Body of pancreas (tissue), 4 donors: ENCODE results near the gene DISP3. TPM values are rescaled to one million over a fixed set of nuclear protein-coding genes. Genes with fewer than 3 reads are reported as not detected.

Experiments
- ATAC-seq: fragments of 150-250 bp; one replicate; pipeline ENCODE4 v1.9.1; 2016
- DNase-seq, 4 donors: peaks; one replicate each; pipeline ENCODE4 v3.0.0-alpha.2; 2019
- H3K27ac ChIP-seq, 4 donors: fragments of 200-600 bp; sonication (generic); 1 replicate in 3 of 4; 2 replicates in 1 of 4; pipeline versions ENCODE4 v1.5.1 to v1.6.1; 2016 to 2019; ENCODE audit warnings: mild to moderate bottlenecking in 1 of 4, mixed read lengths in 1 of 4, moderate library complexity in 1 of 4
- H3K27me3 ChIP-seq, 2 donors: fragments of 200-600 bp; sonication (generic); one replicate each; pipeline ENCODE4 v1.6.0; 2016; ENCODE audit warnings: mild to moderate bottlenecking in 1 of 2
- H3K36me3 ChIP-seq, 2 donors: fragments of 200-600 bp; sonication (generic); replicated peaks in 1 of 2; 2 replicates each; pipeline ENCODE4 v1.5.1; 2016; ENCODE audit warnings: low read depth in 2 of 2; ENCODE audit not compliant: insufficient read depth in 1 of 2
- H3K4me1 ChIP-seq: fragments of 200-600 bp; sonication (generic); one replicate; pipeline ENCODE4 v1.6.0; 2016
- H3K4me3 ChIP-seq, 2 donors: fragments of 200-600 bp; sonication (generic); 1 replicate in 1 of 2; 2 replicates in 1 of 2; pipeline ENCODE4 v1.5.1; 2016 to 2019
- H3K9me3 ChIP-seq, 3 donors: fragments of 200-600 bp; sonication (generic); 1 replicate in 2 of 3; 2 replicates in 1 of 3; pipeline ENCODE4 v1.5.1; 2016
- POLR2A ChIP-seq, 3 donors: fragments of 450-650 bp; IDR thresholded peaks; one replicate each; pipeline ENCODE4 v1.6.1; 2016; ENCODE audit warnings: antibody characterized with exemption in 3 of 3, mild to moderate bottlenecking in 2 of 3
- WGBS, 2 donors: methylation state at CpG; one replicate each; pipeline ENCODE4 v1.1.5; 2017; 5-methylcytosine and 5-hydroxymethylcytosine counted together
- intact Hi-C: fragments of 100-400 bp; cut with DNase I; formaldehyde crosslinking; loops from one replicate; pipeline ENCODE4 v1.15.1; 2023
- total RNA-seq, 2 donors: library from RNA; depleted of rRNA; stranded (reverse); fragments of >200 nt; gene quantifications; one replicate each; pipeline ENCODE4 v1.1.0, GENCODE V29; 2016
- TF ChIP-seq, protein P1 (sequence below), 7 experiments: fragments of 450-650 bp in 4 of 7; fragments of 200-600 bp in 3 of 7; sonication (generic) in 3 of 7; IDR thresholded peaks; one replicate each; pipeline ENCODE4 v1.5.1; 2016 to 2019; ENCODE audit warnings: antibody characterized with exemption in 7 of 7

DISP3 gene
- total RNA-seq, 2 donors from 2014 or later, result 0.33 TPM; not detected in 1

GRCh38 chr1:11448373-11449099 lies 30.4 kb upstream of the DISP3 start:
- Histone ChIP-seq H3K27me3 (no peaks in the 10 kb centered on the region), H3K36me3 (no peaks in the 10 kb centered on the region), H3K9me3 (no peaks in the 10 kb centered on the region), H3K27ac (no peak overlapping the region), H3K4me3 (no peak overlapping the region), H3K4me1 (no peaks in the 10 kb centered on the region)
- TF ChIP-seq, protein P1, sequence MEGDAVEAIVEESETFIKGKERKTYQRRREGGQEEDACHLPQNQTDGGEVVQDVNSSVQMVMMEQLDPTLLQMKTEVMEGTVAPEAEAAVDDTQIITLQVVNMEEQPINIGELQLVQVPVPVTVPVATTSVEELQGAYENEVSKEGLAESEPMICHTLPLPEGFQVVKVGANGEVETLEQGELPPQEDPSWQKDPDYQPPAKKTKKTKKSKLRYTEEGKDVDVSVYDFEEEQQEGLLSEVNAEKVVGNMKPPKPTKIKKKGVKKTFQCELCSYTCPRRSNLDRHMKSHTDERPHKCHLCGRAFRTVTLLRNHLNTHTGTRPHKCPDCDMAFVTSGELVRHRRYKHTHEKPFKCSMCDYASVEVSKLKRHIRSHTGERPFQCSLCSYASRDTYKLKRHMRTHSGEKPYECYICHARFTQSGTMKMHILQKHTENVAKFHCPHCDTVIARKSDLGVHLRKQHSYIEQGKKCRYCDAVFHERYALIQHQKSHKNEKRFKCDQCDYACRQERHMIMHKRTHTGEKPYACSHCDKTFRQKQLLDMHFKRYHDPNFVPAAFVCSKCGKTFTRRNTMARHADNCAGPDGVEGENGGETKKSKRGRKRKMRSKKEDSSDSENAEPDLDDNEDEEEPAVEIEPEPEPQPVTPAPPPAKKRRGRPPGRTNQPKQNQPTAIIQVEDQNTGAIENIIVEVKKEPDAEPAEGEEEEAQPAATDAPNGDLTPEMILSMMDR (IDR thresholded peaks at IDR 0.05), result no peak
- no peak for TF ChIP-seq POLR2A (IDR thresholded peaks at IDR 0.05)
- 48 to 49% methylated on average over 19 to 20 of the region's 20 CpGs for WGBS, 2 donors
- no peak for DNase-seq
- ATAC-seq, result no peak
- intact Hi-C loops, result no loop called here

DNA sequence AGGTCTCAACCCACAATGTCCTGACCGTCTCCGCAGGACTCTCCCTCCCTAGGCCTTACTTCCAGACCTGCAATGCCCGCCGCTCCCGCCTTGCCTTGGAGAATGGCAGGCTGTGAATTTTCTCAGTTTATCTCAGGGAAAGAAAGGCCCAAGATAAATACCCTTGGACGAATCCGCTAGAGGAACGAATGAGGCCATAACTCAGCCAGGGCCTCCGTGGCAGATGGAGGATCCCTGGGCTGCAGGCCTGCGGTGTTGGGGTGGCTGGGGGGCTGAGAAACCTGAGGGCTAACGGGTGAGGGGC lies 29.9 kb upstream of the DISP3 start:
- DNase-seq, result no peak
- Histone ChIP-seq H3K27me3 (no peaks in the 10 kb centered on the region), H3K36me3 (no peaks in the 10 kb centered on the region), H3K27ac (no peak overlapping the region), H3K9me3 (no peaks in the 10 kb centered on the region), H3K4me1 (no peaks in the 10 kb centered on the region), H3K4me3 (no peak overlapping the region)
- TF ChIP-seq, protein P1 (IDR thresholded peaks at IDR 0.05), result no peak
- TF ChIP-seq POLR2A (IDR thresholded peaks at IDR 0.05), result no peak
- ATAC-seq, result no peak
- intact Hi-C loops, result no loop called here
- 48 to 49% methylated on average over 10 to 11 of the region's 11 CpGs for WGBS, 2 donors

DNA sequence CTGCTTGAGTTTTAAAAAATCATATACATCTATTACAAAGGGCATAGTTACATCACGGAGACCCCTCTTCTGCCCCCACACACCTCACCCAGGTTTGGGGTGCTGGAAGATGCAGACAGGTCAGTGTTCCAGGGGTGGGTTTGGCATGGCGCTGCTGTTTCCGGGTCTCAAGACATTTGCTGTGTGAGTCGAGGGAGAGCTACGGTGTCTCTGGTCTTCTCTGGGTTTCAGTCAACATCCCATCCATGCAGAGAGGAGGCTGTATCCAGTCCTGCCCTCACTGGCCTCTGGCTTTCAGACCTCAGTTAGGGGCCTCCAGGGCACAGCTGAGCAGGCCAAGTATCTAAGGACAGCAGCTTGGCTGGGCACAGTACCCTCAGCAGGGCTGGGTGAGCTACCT lies 28.6 kb upstream of the DISP3 start:
- Histone ChIP-seq H3K27ac (no peak overlapping the region), H3K36me3 (no peaks in the 10 kb centered on the region), H3K9me3 (no peaks in the 10 kb centered on the region), H3K4me3 (no peak overlapping the region), H3K27me3 (no peaks in the 10 kb centered on the region), H3K4me1 (no peaks in the 10 kb centered on the region)
- 71 to 79% methylated on average over 5 of the region's 5 CpGs for WGBS, 2 donors
- DNase-seq (no peak), ATAC-seq (no peak)
- TF ChIP-seq POLR2A (IDR thresholded peaks at IDR 0.05), result no peak
- intact Hi-C loops, result no loop called here

DNA sequence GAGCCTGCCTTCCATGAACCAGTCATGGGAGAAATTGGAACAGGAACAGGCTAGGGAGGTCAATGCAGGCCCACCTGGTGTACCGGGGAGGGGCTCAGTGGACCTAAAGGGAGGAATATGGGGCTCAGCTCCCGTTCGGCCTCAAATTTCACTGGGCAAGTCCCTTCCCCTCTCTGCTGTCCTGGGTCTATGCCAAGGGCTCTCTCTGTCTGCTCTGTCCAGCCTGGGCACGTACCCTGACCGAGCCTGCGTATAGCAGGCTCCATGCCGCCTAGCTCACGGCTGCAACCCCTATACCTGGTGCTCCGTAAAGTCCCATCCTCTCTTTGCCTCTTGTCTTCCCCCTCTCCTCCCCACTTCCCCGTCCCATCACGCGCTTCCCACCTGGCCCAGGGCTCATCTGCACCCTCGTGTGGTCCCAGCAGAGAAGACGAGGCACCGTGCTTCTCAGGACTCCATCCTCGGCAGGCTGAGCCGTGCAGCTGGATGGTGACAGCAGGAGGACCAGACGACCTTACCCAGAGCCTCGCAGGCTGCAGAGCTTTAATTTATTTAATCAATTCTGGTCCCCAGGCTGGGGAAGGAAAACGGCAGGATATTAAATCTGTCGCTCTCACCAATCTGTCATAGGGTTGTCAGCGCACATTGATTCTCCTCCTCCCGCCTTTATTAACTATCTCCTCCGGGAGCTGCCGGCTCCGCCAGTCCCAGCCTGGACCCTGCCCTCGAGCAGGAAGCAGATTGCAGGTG lies 25.0 kb upstream of the DISP3 start:
- WGBS, 2 donors, result 22 to 29% methylated on average over 26 to 27 of the region's 27 CpGs
- intact Hi-C loops, result no loop called here
- Histone ChIP-seq H3K4me1 (peaks cover 6% of the 10 kb centered on the region), H3K27ac (no peak overlapping the region), H3K9me3 (no peaks in the 10 kb centered on the region), H3K27me3 (no peaks in the 10 kb centered on the region), H3K36me3 (no peaks in the 10 kb centered on the region), H3K4me3 (no peak overlapping the region)
- no peak for TF ChIP-seq POLR2A (IDR thresholded peaks at IDR 0.05)
- TF ChIP-seq, protein P1 (IDR thresholded peaks at IDR 0.05), result no peak
- ATAC-seq, result no peak
- DNase-seq, result no peak

- no peaks in the 10 kb centered on the region for H3K36me3 ChIP-seq
- DNase-seq, result no peak
- intact Hi-C loops, result no loop called here
- H3K27me3 ChIP-seq, result peaks cover 0 to 7% of the 10 kb centered on the region in 2 donors
- TF ChIP-seq, protein P1 (IDR thresholded peaks at IDR 0.05), result no peak
- no peak for TF ChIP-seq POLR2A (IDR thresholded peaks at IDR 0.05)
- no peaks in the 10 kb centered on the region for H3K9me3 ChIP-seq
- peaks cover 9% of the 10 kb centered on the region for H3K4me1 ChIP-seq
- 51 to 63% methylated on average over 9 to 11 of the region's 11 CpGs for WGBS, 2 donors
- H3K27ac ChIP-seq, result no peak overlapping the region
- no peak for ATAC-seq
- no peak overlapping the region for H3K4me3 ChIP-seq
Observed at GRCh38 chr1:11455967-11456570, 22.9 kb upstream of the DISP3 start.
